HG02623 (cell line): ENCODE data around the gene CAPN8.
A peak's percentile ranks its signal among the peaks of the same experiment; 100 is the strongest.
"Not testable (repeated sequence)": the region's sequence is repeated elsewhere in the genome, so short reads cannot be mapped to it uniquely, and the experiment has no call there.

Experiments
- ATAC-seq: cut with Tn5 transposase; IDR thresholded peaks from one replicate; pipeline ENCODE4 v1.9.1; 2021; ENCODE audit warnings: moderate library complexity; ENCODE audit not compliant: unreplicated experiment

The CAPN8 gene

GRCh38 chr1:223534677-223535076 lies 130.8 kb downstream of the CAPN8 start:
- no peak for ATAC-seq

GRCh38 chr1:223533708-223534107 lies 131.8 kb downstream of the CAPN8 start:
- no peak for ATAC-seq

GRCh38 chr1:223531742-223532341 lies 133.7 kb downstream of the CAPN8 start:
- peak; percentile 61 for ATAC-seq

- ATAC-seq = no peak
These were observed 139.5 kb downstream of the CAPN8 start for GRCh38 chr1:223525957-223526356.

GRCh38 chr1:223525546-223525945 lies 140.0 kb downstream of the CAPN8 start:
- ATAC-seq = no peak

- no peak for ATAC-seq
These were observed 140.5 kb downstream of the CAPN8 start for GRCh38 chr1:223524930-223525451.

- ATAC-seq = no peak
These were observed 144.4 kb downstream of the CAPN8 start for GRCh38 chr1:223521150-223521549.

- no peak for ATAC-seq
These were observed 145.3 kb downstream of the CAPN8 start for GRCh38 chr1:223520200-223520599.

- ATAC-seq = no peak
These were observed 146.4 kb downstream of the CAPN8 start for GRCh38 chr1:223519116-223519515.

- not testable (repeated sequence) for ATAC-seq
These were observed 146.9 kb downstream of the CAPN8 start for GRCh38 chr1:223518553-223518952.

GRCh38 chr1:223515926-223516325 lies 149.6 kb downstream of the CAPN8 start:
- ATAC-seq = no peak

GRCh38 chr1:223515421-223515820 lies 150.1 kb downstream of the CAPN8 start:
- no peak for ATAC-seq

GRCh38 chr1:223514644-223515043 lies 150.9 kb downstream of the CAPN8 start:
- no peak for ATAC-seq

- ATAC-seq = no peak
These were observed 152.2 kb downstream of the CAPN8 start for GRCh38 chr1:223513309-223513708.

GRCh38 chr1:223512057-223512456 lies 153.4 kb downstream of the CAPN8 start:
- no peak for ATAC-seq

- no peak for ATAC-seq
These were observed 156.7 kb downstream of the CAPN8 start for GRCh38 chr1:223508796-223509195.

- ATAC-seq = no peak
These were observed 160.8 kb downstream of the CAPN8 start for GRCh38 chr1:223504741-223505140.

GRCh38 chr1:223503348-223503747 lies 162.2 kb downstream of the CAPN8 start:
- no peak for ATAC-seq

- ATAC-seq = no peak
These were observed 164.7 kb downstream of the CAPN8 start for GRCh38 chr1:223500560-223501425.

GRCh38 chr1:223496883-223497282 lies 168.6 kb downstream of the CAPN8 start:
- no peak for ATAC-seq

- ATAC-seq = no peak
These were observed 170.4 kb downstream of the CAPN8 start for GRCh38 chr1:223494926-223495645.
